ENCODE results near the gene SYNGR3. TPM values are rescaled to one million over a fixed set of nuclear protein-coding genes. Genes with fewer than 3 reads are reported as not detected.
A peak's percentile ranks its signal among the peaks of the same experiment; 100 is the strongest.

SYNGR3 gene
- total and polyA plus RNA-seq, 2 of the 13 experiments (the other 11 are each of a cell fraction or from before 2014, with no cell fraction given) = 0.97 to 5.7 TPM

GRCh38 chr16:1993731-1994131, 4.0 kb downstream of the SYNGR3 start (continued):
- no peak for TF ChIP-seq LCORL (IDR thresholded peaks at IDR 0.05)
- no peak for TF ChIP-seq LCORL (CRISPR knock-in tag; IDR thresholded peaks at IDR 0.05)
- no peak for TF ChIP-seq ZNF710 (CRISPR knock-in tag; IDR thresholded peaks at IDR 0.05; ENCODE audit: borderline replicate concordance)
- 0 out of 2 replicates have a peak, but pooled peaks have one; percentile 32 for TF ChIP-seq POGK (CRISPR knock-in tag; conservative IDR thresholded peaks at IDR 0.05)
- no peak for TF ChIP-seq SNAPC2 (CRISPR knock-in tag; IDR thresholded peaks at IDR 0.05)
- no peak for TF ChIP-seq ZNF260 (CRISPR knock-in tag; IDR thresholded peaks at IDR 0.05; ENCODE audit: borderline replicate concordance, low read depth)
- peak in 1 of 2 experiments; percentile 91; a peak in 2 of 4 replicates for TF ChIP-seq ATF4 (CRISPR knock-in tag; IDR thresholded peaks at IDR 0.05)
- peak; percentile 41; the same call in 1 of the 2 replicates for TF ChIP-seq TGIF2 (CRISPR knock-in tag; IDR thresholded peaks at IDR 0.05)
- peak; percentile 98 for TF ChIP-seq ZNF3 (CRISPR knock-in tag; IDR thresholded peaks at IDR 0.05)
- no peak for TF ChIP-seq CEBPZ (IDR thresholded peaks at IDR 0.05; ENCODE audit: low read length)
- TF ChIP-seq TEAD3 (CRISPR knock-in tag; optimal IDR thresholded peaks at IDR 0.05; ENCODE audit: borderline replicate concordance) = peak; percentile 53
- no peak for TF ChIP-seq ZNF670 (CRISPR knock-in tag; IDR thresholded peaks at IDR 0.05; ENCODE audit: borderline replicate concordance)
- peak; percentile 88 for TF ChIP-seq ZNF7 (CRISPR knock-in tag; IDR thresholded peaks at IDR 0.05)
- TF ChIP-seq ARID3A (IDR thresholded peaks at IDR 0.05; ENCODE audit: low read depth, low read length) = peak; percentile 56; the same call in 1 of the 2 replicates
- no peak for TF ChIP-seq MYNN (CRISPR knock-in tag; IDR thresholded peaks at IDR 0.05; ENCODE audit: low read depth)
- TF ChIP-seq ZBED4 (CRISPR knock-in tag; IDR thresholded peaks at IDR 0.05; ENCODE audit: borderline replicate concordance) = peak; percentile 76; the same call in 1 of the 2 replicates

Data from HepG2 (cell line).